Ascending aorta (tissue), 2 donors: ENCODE results near the gene CPXM1. TPM values are rescaled to one million over a fixed set of nuclear protein-coding genes. Genes with fewer than 3 reads are reported as not detected.

Experiments used
- DNase-seq, 2 donors: peaks; one replicate each; pipeline ENCODE4 v3.0.0-alpha.2; 2019; ENCODE audit warnings: low spot score in 2 of 2
- H3K27ac ChIP-seq, 2 donors: fragments of 200-600 bp; sonication (generic); one replicate each; pipeline ENCODE4 v1.5.1; 2016 to 2017; ENCODE audit warnings: mild to moderate bottlenecking in 1 of 2
- H3K27me3 ChIP-seq: fragments of 200-600 bp; sonication (generic); one replicate; pipeline ENCODE4 v1.5.1; 2017
- H3K36me3 ChIP-seq, 2 donors: fragments of 200-600 bp; sonication (generic); one replicate each; pipeline ENCODE4 v1.5.1; 2016
- H3K4me1 ChIP-seq, 2 donors: fragments of 200-600 bp; sonication (generic); one replicate each; pipeline ENCODE4 v1.5.1; 2016 to 2017; ENCODE audit warnings: mild to moderate bottlenecking in 1 of 2
- H3K4me3 ChIP-seq, 2 donors: fragments of 200-600 bp; sonication (generic); one replicate each; pipeline ENCODE4 v1.5.1; 2016 to 2017; ENCODE audit warnings: mild to moderate bottlenecking in 1 of 2
- H3K9me3 ChIP-seq, 2 donors: fragments of 200-600 bp; sonication (generic); one replicate each; pipeline ENCODE4 v1.5.1; 2016
- CTCF ChIP-seq, 3 experiments: fragments of 200-600 bp in 2 of 3; fragments of 450-650 bp in 1 of 3; sonication (generic) in 2 of 3; IDR thresholded peaks; one replicate each; pipeline ENCODE4 v1.5.1; 2016 to 2019; ENCODE audit warnings: antibody characterized with exemption in 3 of 3, mild to moderate bottlenecking in 1 of 3, moderate library complexity in 1 of 3
- intact Hi-C: fragments of 100-400 bp; cut with DNase I; formaldehyde crosslinking; loops from one replicate; pipeline ENCODE4 v1.15.1; 2023
- total RNA-seq: library from RNA; depleted of rRNA; stranded (reverse); fragments of >200 nt; gene quantifications from one replicate; pipeline ENCODE4 v1.1.0, GENCODE V29; 2016

The CPXM1 gene
- total RNA-seq, 1 donor from 2014 or later = not detected

DNA sequence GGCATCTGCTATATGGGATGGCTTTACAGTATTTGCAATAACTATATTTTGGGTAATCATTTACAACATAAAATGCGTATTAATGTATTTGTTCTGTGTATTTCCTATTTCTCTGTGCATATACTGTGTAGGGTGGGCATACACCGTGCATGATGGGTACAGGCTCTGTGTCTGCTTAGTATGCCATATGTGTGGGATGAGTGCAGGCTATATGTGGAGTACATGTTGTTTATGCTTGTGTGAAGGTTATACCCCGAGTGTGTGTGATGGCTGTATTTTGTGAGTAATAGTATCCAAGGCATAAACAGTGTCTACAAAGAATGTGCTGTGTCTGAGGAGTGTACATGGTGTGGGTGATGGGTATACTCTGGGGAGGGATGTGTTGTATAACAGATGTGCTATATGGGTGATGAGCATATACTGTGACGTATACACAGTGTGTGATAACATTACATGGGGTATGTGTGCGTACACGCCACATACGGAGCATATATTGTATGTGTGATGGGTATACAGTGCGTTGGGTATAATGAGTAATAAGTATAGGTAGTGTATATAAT lies 52.7 kb downstream of the CPXM1 start:
- intact Hi-C loops = no loop called here
- H3K4me1 ChIP-seq = peaks cover 11 to 13% of the 10 kb centered on the region in 2 donors
- no peak overlapping the region for H3K27ac ChIP-seq
- no peaks in the 10 kb centered on the region for H3K9me3 ChIP-seq
- no peak overlapping the region for H3K4me3 ChIP-seq
- H3K36me3 ChIP-seq = no peaks in the 10 kb centered on the region
- no peaks in the 10 kb centered on the region for H3K27me3 ChIP-seq
- no peak for DNase-seq
- TF ChIP-seq CTCF (IDR thresholded peaks at IDR 0.05) = no peak

DNA sequence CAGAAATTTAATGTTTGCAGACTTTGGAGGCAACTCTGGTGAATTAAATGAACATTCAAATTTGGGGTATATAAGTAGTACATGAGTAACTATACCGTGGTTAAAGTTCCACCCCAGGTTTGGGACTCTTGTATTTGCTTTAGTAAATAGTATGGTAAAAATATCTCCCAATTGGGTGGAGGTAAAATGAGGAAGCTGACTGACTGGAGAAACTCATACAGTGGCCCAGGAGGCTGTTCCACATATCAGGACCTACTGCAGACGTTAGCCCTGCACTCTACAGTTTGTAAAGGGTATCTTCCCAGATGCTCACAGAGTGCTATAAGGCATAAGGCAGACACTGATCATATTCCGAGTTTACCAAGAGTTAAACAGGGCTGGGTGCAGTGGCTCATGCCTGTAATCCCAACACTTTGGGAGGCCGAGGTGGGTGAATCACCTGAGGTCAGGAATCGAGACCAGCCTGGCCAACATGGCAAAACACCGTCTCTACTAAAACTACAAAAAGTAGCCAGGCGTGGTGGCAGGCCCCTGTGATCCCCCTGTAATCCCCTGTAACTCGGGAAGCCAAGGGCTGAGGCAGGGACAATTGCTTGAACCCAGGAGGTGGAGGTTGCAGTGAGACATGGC lies 53.7 kb downstream of the CPXM1 start:
- Histone ChIP-seq H3K4me1 (peaks cover 3 to 5% of the 10 kb centered on the region in 2 donors), H3K4me3 (no peak overlapping the region), H3K9me3 (no peaks in the 10 kb centered on the region), H3K36me3 (no peaks in the 10 kb centered on the region), H3K27me3 (no peaks in the 10 kb centered on the region), H3K27ac (no peak overlapping the region)
- intact Hi-C loops = no loop called here
- TF ChIP-seq CTCF (IDR thresholded peaks at IDR 0.05) = no peak
- no peak for DNase-seq

DNA sequence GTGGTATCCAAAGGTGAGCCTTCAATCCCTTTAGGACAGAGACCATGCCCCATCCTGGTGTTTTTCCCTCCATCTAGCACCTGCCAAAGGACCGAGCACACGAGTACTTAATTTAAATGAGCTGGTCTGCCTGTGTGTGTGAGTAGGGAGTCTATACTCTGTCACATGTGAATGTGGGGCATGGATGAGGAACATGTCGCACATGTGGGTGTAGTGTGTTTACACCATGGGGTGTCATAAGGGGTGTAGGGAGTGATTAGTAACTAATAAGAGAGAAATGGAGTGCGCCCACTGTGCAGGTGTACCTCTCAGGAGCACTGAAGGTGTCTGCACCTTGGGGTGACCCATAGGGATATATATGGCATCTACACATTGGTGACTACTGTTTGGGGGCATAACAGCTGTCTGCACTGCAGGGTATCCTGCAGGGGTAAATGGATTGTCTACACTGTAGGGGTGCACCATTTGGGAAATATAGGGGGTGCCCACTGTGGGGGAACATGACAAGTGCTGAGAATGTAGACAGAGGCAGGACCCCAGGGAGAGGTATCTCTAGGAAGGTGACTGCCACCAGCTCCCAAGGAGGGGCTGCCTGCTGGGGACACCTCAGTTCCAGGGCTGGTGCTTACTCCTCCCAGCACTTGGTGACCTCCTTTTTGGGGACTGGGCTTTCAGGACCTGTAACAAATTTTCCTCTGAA lies 54.3 kb downstream of the CPXM1 start:
- intact Hi-C loops = no loop called here
- Histone ChIP-seq H3K36me3 (no peaks in the 10 kb centered on the region), H3K4me3 (no peak overlapping the region), H3K9me3 (no peaks in the 10 kb centered on the region), H3K27ac (no peak overlapping the region), H3K27me3 (no peaks in the 10 kb centered on the region), H3K4me1 (no peaks in the 10 kb centered on the region)
- no peak for DNase-seq
- no peak for TF ChIP-seq CTCF (IDR thresholded peaks at IDR 0.05)

- no peaks in the 10 kb centered on the region for H3K9me3 ChIP-seq
- H3K4me3 ChIP-seq = no peak overlapping the region
- H3K27me3 ChIP-seq = no peaks in the 10 kb centered on the region
- H3K36me3 ChIP-seq = no peaks in the 10 kb centered on the region
- intact Hi-C loops = no loop called here
- no peak for TF ChIP-seq CTCF (IDR thresholded peaks at IDR 0.05)
- H3K4me1 ChIP-seq = no peaks in the 10 kb centered on the region
- no peak overlapping the region for H3K27ac ChIP-seq
- DNase-seq = no peak
Observed at GRCh38 chr20:2745060-2745910, 55.1 kb downstream of the CPXM1 start.

Other genes starting within 250 kb of the CPXM1 start
- gene NOP56, start 148.0 kb downstream of the CPXM1 start, total RNA-seq = 32.1 TPM
- 24.9 TPM for gene IDH3B, start 136.4 kb downstream of the CPXM1 start, total RNA-seq
- 19.2 TPM for gene EBF4, start 107.8 kb downstream of the CPXM1 start, total RNA-seq
- not detected for gene C20orf141, start 14.4 kb upstream of the CPXM1 start, total RNA-seq
- not detected for gene TMEM239, start 15.7 kb upstream of the CPXM1 start, total RNA-seq
- gene PCED1A, start 40.0 kb upstream of the CPXM1 start, total RNA-seq = 49.7 TPM
- gene VPS16, start 40.1 kb upstream of the CPXM1 start, total RNA-seq = 61.1 TPM
- 24.2 TPM for gene PTPRA, start 72.9 kb upstream of the CPXM1 start, total RNA-seq
- gene GNRH2, start 243.0 kb upstream of the CPXM1 start, total RNA-seq = not detected
- gene MRPS26, start 245.4 kb upstream of the CPXM1 start, total RNA-seq = 56.4 TPM